HEK293 (cell line): ENCODE results near the gene ETV7.
"Not testable (repeated sequence)": the region's sequence is repeated elsewhere in the genome, so short reads cannot be mapped to it uniquely, and the experiment has no call there.

Experiments
- CTCF ChIA-PET: fragments of 350-600 bp; formaldehyde crosslinking; extraction: SDS; loops from one replicate; lab custom pipeline; 2021; ENCODE audit warnings: antibody characterized with exemption; lab: Yijun Ruan, JAX
- POLR2A ChIA-PET: fragments of 300-600 bp; formaldehyde crosslinking; extraction: SDS; loops from one replicate; lab custom pipeline; 2020; ENCODE audit warnings: antibody characterized with exemption, inconsistent platforms; lab: Yijun Ruan, JAX
- H3K27ac ChIP-seq: fragments of 200-500 bp; sonication (Bioruptor generic); 2 replicates; pipeline ENCODE4 v1.5.1; 2014; ENCODE audit warnings: low read depth, low read length, control low read depth, inconsistent platforms; ENCODE audit errors: extremely low read depth
- H3K36me3 ChIP-seq, 2 experiments: fragments of 200-500 bp in 1 of 2; sonication (Bioruptor generic) in 1 of 2; 1 replicate in 1 of 2; 2 replicates in 1 of 2; pipeline ENCODE4 v1.5.1; 2014 to 2017; ENCODE audit warnings: inconsistent platforms in 2 of 2, low read length in 2 of 2; ENCODE audit not compliant: control insufficient read depth in 2 of 2, insufficient read depth in 1 of 2
- H3K4me1 ChIP-seq: fragments of 200-500 bp; sonication (Bioruptor generic); 2 replicates; pipeline ENCODE4 v1.5.1; 2014; ENCODE audit warnings: mild to moderate bottlenecking, low read length, inconsistent platforms; ENCODE audit not compliant: control insufficient read depth, insufficient read depth
- H3K4me3 ChIP-seq: 2 replicates; pipeline ENCODE4 v1.5.1; 2011; ENCODE audit warnings: low read depth, mild to moderate bottlenecking, control low read depth, low read length, moderate library complexity
- H3K9me3 ChIP-seq: fragments of 200-500 bp; sonication (Bioruptor generic); 2 replicates; pipeline ENCODE4 v1.5.1; 2014; ENCODE audit warnings: low read depth, low read length, inconsistent platforms; ENCODE audit not compliant: control insufficient read depth, insufficient read depth
- EGR2 ChIP-seq: fragments of 450-650 bp; formaldehyde crosslinking; IDR thresholded peaks from 2 replicates; pipeline ENCODE4 v1.5.1; 2016; ENCODE audit warnings: low read depth, missing biosample characterization, missing genetic modification characterization
- IKZF3 ChIP-seq: fragments of 450-650 bp; IDR thresholded peaks from 2 replicates; pipeline ENCODE4 v1.5.0; 2018; ENCODE audit warnings: missing biosample characterization, mild to moderate bottlenecking, missing genetic modification characterization, moderate library complexity
- ZBTB7A ChIP-seq: fragments of 450-650 bp; formaldehyde crosslinking; IDR thresholded peaks from 2 replicates; pipeline ENCODE4 v1.5.1; 2016; ENCODE audit warnings: low read depth, missing biosample characterization, missing genetic modification characterization
- ZNF157 ChIP-seq: fragments of 450-650 bp; formaldehyde crosslinking; IDR thresholded peaks from 2 replicates; pipeline ENCODE4 v1.5.1; 2016; ENCODE audit warnings: missing biosample characterization, missing genetic modification characterization
- ZNF473 ChIP-seq: fragments of 450-650 bp; formaldehyde crosslinking; IDR thresholded peaks from 2 replicates; pipeline ENCODE4 v1.5.1; 2017; ENCODE audit warnings: missing biosample characterization, missing genetic modification characterization
- ZNF48 ChIP-seq: fragments of 450-650 bp; formaldehyde crosslinking; IDR thresholded peaks from 2 replicates; pipeline ENCODE4 v1.5.1; 2016; ENCODE audit warnings: missing biosample characterization, missing genetic modification characterization
- ZNF560 ChIP-seq: fragments of 450-650 bp; formaldehyde crosslinking; IDR thresholded peaks from 2 replicates; pipeline ENCODE4 v1.5.1; 2017; ENCODE audit warnings: missing biosample characterization, missing genetic modification characterization, borderline replicate concordance
- ZNF660 ChIP-seq: fragments of 450-650 bp; IDR thresholded peaks from 2 replicates; pipeline ENCODE4 v1.5.1; 2018; ENCODE audit warnings: missing biosample characterization, mild to moderate bottlenecking, missing genetic modification characterization
- ZNF664 ChIP-seq: fragments of 450-650 bp; formaldehyde crosslinking; IDR thresholded peaks from 2 replicates; pipeline ENCODE4 v1.5.1; 2016; ENCODE audit warnings: missing biosample characterization, missing genetic modification characterization
- ZNF791 ChIP-seq: fragments of 450-650 bp; formaldehyde crosslinking; IDR thresholded peaks from 2 replicates; pipeline ENCODE4 v1.5.1; 2016; ENCODE audit warnings: missing biosample characterization, missing genetic modification characterization
- ZNF830 ChIP-seq: fragments of 450-650 bp; IDR thresholded peaks from 2 replicates; pipeline ENCODE4 v1.5.0; 2018; ENCODE audit warnings: missing biosample characterization, missing genetic modification characterization, low read depth, mild to moderate bottlenecking, moderate library complexity
- TF ChIP-seq, protein P1 (sequence below): fragments of 450-650 bp; formaldehyde crosslinking; IDR thresholded peaks from 2 replicates; pipeline ENCODE4 v1.5.1; 2017; ENCODE audit warnings: missing biosample characterization, missing genetic modification characterization
- TF ChIP-seq, protein P2 (sequence below): fragments of 450-650 bp; formaldehyde crosslinking; IDR thresholded peaks from 2 replicates; pipeline ENCODE4 v1.5.1; 2016; ENCODE audit warnings: missing biosample characterization, missing genetic modification characterization
- TF ChIP-seq, protein P3 (sequence below): fragments of 450-650 bp; formaldehyde crosslinking; IDR thresholded peaks from 2 replicates; pipeline ENCODE4 v1.5.1; 2016; ENCODE audit warnings: missing biosample characterization, missing genetic modification characterization
- TF ChIP-seq, protein P4 (sequence below): fragments of 450-650 bp; formaldehyde crosslinking; IDR thresholded peaks from 2 replicates; pipeline ENCODE4 v1.5.1; 2016; ENCODE audit warnings: missing biosample characterization, missing genetic modification characterization

The ETV7 gene

DNA sequence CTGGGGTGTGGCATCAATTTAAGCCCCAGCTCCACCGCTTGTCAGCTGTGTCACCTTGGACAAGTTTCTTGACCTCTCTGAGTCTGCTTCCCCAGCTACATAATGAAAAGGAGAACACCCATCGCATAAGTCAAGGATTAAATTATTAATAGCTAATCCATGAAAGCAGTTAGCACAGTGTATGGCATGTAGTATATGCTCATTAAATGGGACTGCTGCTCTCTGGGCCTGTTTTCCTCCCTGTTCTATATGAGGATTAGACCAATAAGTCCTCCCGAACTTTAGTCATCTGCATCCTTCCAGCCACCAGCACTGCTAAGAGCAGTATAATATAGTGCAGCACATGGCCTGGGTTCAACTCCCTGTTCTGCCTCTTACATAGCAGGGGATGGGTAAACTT is 19.7 kb downstream of the ETV7 start:
- POLR2A ChIA-PET: no interaction called here

DNA sequence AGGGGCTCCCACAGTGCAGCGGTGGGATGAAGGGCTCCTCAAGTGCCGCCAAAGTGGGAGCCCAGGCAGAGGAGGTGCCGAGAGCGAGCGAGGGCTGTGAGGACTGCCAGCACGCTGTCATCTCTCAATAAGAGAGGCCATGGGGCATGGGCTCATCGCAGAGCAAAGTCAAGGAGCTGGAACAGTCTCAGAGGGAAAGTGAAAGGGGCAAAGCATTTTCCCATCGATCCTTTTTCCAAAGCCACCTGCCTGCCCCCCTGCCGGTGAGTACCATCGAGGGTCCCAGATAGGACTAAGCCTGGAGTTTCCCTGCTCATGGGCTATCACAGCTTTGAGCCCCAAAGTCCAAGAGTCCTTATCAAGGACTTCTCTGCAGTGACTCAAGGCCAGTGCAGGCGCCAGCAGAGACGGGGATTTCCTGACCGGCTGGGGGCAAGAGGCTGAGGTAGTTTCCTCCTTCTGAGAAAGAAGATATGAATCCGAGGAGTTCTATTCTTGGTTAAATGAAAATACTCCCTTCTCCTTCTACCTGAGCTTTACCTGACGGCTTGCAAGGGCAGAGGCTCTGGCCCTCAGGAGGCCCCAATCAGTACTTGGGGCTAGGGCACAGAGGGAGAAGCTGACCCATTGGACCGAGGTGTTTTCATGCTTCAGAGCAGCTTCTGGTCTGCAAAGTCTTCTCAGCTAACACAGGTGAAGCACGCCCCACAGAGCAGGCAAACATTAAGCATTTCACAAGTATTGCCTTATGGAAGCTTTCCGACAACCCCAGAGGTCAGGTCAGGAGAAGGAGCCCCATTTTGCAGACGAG is 22.6 kb downstream of the ETV7 start:
- H3K36me3 ChIP-seq: no peaks in the 10 kb centered on the region
- TF ChIP-seq, protein P1, sequence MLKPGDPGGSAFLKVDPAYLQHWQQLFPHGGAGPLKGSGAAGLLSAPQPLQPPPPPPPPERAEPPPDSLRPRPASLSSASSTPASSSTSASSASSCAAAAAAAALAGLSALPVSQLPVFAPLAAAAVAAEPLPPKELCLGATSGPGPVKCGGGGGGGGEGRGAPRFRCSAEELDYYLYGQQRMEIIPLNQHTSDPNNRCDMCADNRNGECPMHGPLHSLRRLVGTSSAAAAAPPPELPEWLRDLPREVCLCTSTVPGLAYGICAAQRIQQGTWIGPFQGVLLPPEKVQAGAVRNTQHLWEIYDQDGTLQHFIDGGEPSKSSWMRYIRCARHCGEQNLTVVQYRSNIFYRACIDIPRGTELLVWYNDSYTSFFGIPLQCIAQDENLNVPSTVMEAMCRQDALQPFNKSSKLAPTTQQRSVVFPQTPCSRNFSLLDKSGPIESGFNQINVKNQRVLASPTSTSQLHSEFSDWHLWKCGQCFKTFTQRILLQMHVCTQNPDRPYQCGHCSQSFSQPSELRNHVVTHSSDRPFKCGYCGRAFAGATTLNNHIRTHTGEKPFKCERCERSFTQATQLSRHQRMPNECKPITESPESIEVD (tag by site-specific recombination): no peak
- TF ChIP-seq, protein P2, sequence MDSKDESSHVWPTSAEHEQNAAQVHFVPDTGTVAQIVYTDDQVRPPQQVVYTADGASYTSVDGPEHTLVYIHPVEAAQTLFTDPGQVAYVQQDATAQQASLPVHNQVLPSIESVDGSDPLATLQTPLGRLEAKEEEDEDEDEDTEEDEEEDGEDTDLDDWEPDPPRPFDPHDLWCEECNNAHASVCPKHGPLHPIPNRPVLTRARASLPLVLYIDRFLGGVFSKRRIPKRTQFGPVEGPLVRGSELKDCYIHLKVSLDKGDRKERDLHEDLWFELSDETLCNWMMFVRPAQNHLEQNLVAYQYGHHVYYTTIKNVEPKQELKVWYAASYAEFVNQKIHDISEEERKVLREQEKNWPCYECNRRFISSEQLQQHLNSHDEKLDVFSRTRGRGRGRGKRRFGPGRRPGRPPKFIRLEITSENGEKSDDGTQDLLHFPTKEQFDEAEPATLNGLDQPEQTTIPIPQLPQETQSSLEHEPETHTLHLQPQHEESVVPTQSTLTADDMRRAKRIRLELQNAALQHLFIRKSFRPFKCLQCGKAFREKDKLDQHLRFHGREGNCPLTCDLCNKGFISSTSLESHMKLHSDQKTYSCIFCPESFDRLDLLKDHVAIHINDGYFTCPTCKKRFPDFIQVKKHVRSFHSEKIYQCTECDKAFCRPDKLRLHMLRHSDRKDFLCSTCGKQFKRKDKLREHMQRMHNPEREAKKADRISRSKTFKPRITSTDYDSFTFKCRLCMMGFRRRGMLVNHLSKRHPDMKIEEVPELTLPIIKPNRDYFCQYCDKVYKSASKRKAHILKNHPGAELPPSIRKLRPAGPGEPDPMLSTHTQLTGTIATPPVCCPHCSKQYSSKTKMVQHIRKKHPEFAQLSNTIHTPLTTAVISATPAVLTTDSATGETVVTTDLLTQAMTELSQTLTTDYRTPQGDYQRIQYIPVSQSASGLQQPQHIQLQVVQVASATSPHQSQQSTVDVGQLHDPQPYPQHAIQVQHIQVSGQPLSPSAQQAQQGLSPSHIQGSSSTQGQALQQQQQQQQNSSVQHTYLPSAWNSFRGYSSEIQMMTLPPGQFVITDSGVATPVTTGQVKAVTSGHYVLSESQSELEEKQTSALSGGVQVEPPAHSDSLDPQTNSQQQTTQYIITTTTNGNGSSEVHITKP (tag by site-specific recombination): no peak
- TF ChIP-seq, protein P3, sequence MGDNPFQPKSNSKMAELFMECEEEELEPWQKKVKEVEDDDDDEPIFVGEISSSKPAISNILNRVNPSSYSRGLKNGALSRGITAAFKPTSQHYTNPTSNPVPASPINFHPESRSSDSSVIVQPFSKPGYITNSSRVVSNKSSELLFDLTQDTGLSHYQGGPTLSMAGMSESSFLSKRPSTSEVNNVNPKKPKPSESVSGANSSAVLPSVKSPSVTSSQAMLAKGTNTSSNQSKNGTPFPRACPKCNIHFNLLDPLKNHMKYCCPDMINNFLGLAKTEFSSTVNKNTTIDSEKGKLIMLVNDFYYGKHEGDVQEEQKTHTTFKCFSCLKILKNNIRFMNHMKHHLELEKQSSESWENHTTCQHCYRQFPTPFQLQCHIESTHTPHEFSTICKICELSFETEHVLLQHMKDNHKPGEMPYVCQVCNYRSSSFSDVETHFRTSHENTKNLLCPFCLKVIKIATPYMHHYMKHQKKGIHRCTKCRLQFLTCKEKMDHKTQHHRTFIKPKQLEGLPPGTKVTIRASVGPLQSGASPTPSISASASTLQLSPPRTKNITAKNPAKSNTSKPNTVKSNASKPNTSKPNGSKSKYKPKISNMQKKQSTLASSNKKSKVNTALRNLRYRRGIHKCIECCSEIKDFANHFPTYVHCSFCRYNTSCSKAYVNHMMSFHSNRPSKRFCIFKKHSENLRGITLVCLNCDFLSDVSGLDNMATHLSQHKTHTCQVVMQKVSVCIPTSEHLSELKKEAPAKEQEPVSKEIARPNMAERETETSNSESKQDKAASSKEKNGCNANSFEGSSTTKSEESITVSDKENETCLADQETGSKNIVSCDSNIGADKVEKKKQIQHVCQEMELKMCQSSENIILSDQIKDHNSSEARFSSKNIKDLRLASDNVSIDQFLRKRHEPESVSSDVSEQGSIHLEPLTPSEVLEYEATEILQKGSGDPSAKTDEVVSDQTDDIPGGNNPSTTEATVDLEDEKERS (tag by site-specific recombination): no peak
- TF ChIP-seq ZBTB7A (tag by site-specific recombination): no peak
- no peak for TF ChIP-seq IKZF3 (tag by site-specific recombination)
- no peak for TF ChIP-seq ZNF48 (tag by site-specific recombination)
- no peak for TF ChIP-seq ZNF791
- no peak for TF ChIP-seq ZNF830 (tag by site-specific recombination)
- TF ChIP-seq ZNF157 (tag by site-specific recombination): no peak
- no peak for TF ChIP-seq ZNF473 (tag by site-specific recombination)
- TF ChIP-seq ZNF664 (tag by site-specific recombination): no peak
- no peak for TF ChIP-seq ZNF560
- no peak for TF ChIP-seq ZNF660 (tag by site-specific recombination)
- no peak overlapping the region for H3K27ac ChIP-seq
- no peaks in the 10 kb centered on the region for H3K9me3 ChIP-seq
- H3K4me1 ChIP-seq: no peaks in the 10 kb centered on the region
- CTCF ChIA-PET: interaction anchor here (0.6 to 10.7 kb wide), 7 partner anchors 11 to 337 kb away, joined by 3 to 172 read pairs (median 3); partner anchors contain the start of gene MAPK14
- H3K4me3 ChIP-seq: no peak overlapping the region
- POLR2A ChIA-PET: no interaction called here

More for the DNA sequence above, 19.7 kb downstream of the ETV7 start:
- Histone ChIP-seq H3K27ac (no peak overlapping the region), H3K36me3 (no peaks in the 10 kb centered on the region), H3K4me1 (no peaks in the 10 kb centered on the region), H3K4me3 (no peak overlapping the region), H3K9me3 (no peaks in the 10 kb centered on the region)
- CTCF ChIA-PET: interaction anchor here (0.8 to 1.2 kb wide), 2 partner anchors 27 to 273 kb away, joined by 3 to 4 read pairs; no protein-coding TSS in a partner anchor
- no peak for TF ChIP-seq ZNF560
- peak; percentile 90 for TF ChIP-seq ZNF664 (tag by site-specific recombination)
- TF ChIP-seq, protein P4, sequence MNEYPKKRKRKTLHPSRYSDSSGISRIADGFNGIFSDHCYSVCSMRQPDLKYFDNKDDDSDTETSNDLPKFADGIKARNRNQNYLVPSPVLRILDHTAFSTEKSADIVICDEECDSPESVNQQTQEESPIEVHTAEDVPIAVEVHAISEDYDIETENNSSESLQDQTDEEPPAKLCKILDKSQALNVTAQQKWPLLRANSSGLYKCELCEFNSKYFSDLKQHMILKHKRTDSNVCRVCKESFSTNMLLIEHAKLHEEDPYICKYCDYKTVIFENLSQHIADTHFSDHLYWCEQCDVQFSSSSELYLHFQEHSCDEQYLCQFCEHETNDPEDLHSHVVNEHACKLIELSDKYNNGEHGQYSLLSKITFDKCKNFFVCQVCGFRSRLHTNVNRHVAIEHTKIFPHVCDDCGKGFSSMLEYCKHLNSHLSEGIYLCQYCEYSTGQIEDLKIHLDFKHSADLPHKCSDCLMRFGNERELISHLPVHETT (tag by site-specific recombination): no peak
- no peak for TF ChIP-seq EGR2 (tag by site-specific recombination)
- TF ChIP-seq, all 188 proteins: peak for 1

DNA sequence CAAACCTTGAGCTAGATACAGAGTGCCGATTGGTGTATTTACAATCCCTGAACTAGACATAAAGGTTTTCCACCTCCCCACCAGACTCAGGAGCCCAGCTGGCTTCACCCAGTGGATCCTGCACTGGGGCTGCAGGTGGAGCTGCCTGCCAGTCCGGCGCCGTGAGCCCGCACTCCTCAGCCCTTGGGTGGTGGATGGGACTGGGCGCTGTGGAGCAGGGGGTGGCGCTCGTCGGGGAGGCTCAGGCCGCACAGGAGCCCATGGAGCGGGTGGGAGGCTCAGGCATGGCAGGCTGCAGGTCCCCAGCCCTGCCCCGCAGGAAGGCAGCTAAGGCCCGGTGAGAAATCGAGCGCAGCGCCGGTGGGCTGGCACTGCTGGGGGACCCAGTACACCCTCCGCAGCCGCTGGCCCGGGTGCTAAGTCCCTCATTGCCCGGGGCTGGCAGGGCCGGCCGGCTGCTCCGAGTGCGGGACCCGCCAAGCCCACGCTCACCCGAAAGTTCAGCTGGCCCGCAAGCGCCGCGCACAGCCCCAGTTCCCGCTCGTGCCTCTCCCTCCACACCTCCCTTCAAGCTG is 23.3 kb downstream of the ETV7 start:
- POLR2A ChIA-PET: not testable (repeated sequence)

DNA sequence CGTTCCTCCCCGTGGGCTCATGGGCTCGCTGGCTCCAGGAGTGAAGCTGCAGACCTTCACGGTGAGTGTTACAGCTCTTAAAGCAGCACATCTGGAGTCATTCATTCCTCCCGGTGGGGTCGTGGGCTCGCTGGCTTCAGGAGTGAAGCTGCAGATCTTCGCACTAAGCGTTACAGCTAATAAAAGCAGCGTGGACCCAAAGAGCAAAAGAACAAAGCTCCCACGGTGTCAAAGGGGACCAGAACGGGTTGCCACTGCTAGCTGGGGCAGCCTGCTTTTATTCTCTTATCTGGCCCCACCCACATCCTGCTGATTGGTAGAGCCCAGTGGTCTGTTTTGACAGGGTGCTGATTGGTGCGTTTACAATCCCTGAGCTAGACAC is 24.1 kb downstream of the ETV7 start:
- H3K4me3 ChIP-seq, H3K36me3 ChIP-seq, H3K27ac ChIP-seq, H3K4me1 ChIP-seq, H3K9me3 ChIP-seq: not testable (repeated sequence)
- CTCF ChIA-PET: interaction anchor here (0.7 to 11.6 kb wide), 5 partner anchors 11 to 322 kb away, joined by 3 to 234 read pairs (median 12); partner anchors contain the start of gene BNIP5
- POLR2A ChIA-PET: interaction anchor here (0.6 to 0.7 kb wide), 2 partner anchors 52 to 106 kb away, joined by 3 read pairs; no protein-coding TSS in a partner anchor

More for the DNA sequence above, 23.3 kb downstream of the ETV7 start:
- not testable (repeated sequence) for H3K27ac ChIP-seq, H3K36me3 ChIP-seq, H3K9me3 ChIP-seq, H3K4me3 ChIP-seq, H3K4me1 ChIP-seq
- CTCF ChIA-PET: interaction anchor here (0.7 to 11.6 kb wide), 6 partner anchors 19 to 322 kb away, joined by 3 to 234 read pairs (median 4); partner anchors contain the start of gene BNIP5
